ENCODE results near the gene VWA8. TPM values are rescaled to one million over a fixed set of nuclear protein-coding genes. Genes with fewer than 3 reads are reported as not detected.
A peak's percentile ranks its signal among the peaks of the same experiment; 100 is the strongest.
"Not testable (repeated sequence)": the region's sequence is repeated elsewhere in the genome, so short reads cannot be mapped to it uniquely, and the experiment has no call there.

VWA8 gene
- total and polyA plus RNA-seq, 9 donors: 6.5 to 16.0 (median 9.3) TPM

DNA sequence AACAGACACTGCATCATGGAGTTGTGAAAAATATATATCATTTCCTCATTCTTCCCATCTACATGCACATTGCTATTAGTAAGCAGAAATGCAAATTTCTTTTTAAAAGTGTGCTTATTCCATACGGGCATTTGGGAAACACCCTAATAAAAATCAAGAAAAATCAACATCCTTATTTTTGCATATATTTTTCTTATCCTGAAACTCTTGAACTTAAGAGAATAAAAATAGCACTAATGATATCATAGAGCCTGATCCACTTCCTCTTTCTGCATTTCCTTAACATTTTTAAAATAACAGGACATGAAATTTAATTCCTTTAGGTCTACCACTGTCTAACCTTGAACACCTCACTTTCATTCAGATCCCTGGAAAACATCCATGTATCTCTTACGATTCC is 123.3 kb downstream of the VWA8 start:
- no peaks in the 10 kb centered on the region for H3K36me3 ChIP-seq (ENCODE audit: control insufficient read depth, insufficient read depth, low read length)
- no peaks in the 10 kb centered on the region for H3K27me3 ChIP-seq (ENCODE audit: control insufficient read depth, insufficient read depth, low read length)
- H3K4me1 ChIP-seq (ENCODE audit: control insufficient read depth, insufficient read depth, low read length): no peaks in the 10 kb centered on the region
- no peak overlapping the region for H3K4me3 ChIP-seq (ENCODE audit: low read length)
- peak; percentile 42 for DNase-seq
- no peaks in the 10 kb centered on the region for H3K9me3 ChIP-seq (replicated peaks; ENCODE audit: control insufficient read depth, low read depth, low read length)
- H3K27ac ChIP-seq (ENCODE audit: low read length): peak overlapping the region; percentile 15
- no CpG with 5 or more reads among the region's 2 CpGs for WGBS (ENCODE audit: insufficient coverage)

DNA sequence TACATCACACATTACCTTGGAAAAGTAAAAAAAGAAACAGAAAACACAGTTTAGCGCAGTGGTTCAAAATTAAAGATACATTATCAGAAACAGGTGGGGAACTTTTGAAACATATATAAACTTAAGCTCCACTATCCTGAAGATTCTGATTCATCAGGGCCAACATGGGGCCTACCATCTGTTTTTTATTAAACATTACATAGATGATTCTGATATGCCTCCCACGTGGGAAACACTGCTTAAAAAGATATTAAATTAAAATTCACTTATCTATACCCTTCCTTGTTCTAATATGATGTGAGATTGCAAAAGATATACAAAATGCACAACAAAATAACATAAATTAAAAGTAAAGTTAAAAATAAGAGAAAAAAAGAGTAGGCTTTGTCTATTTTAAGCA is 125.0 kb downstream of the VWA8 start:
- peak; percentile 31 for DNase-seq
- WGBS (ENCODE audit: insufficient coverage): no CpG with 5 or more reads among the region's 2 CpGs
- Histone ChIP-seq H3K9me3 (replicated peaks; ENCODE audit: control insufficient read depth, low read depth, low read length) (no peaks in the 10 kb centered on the region), H3K36me3 (ENCODE audit: control insufficient read depth, insufficient read depth, low read length) (no peaks in the 10 kb centered on the region), H3K27ac (ENCODE audit: low read length) (no peak overlapping the region), H3K4me1 (ENCODE audit: control insufficient read depth, insufficient read depth, low read length) (no peaks in the 10 kb centered on the region), H3K27me3 (ENCODE audit: control insufficient read depth, insufficient read depth, low read length) (no peaks in the 10 kb centered on the region), H3K4me3 (ENCODE audit: low read length) (no peak overlapping the region)

DNA sequence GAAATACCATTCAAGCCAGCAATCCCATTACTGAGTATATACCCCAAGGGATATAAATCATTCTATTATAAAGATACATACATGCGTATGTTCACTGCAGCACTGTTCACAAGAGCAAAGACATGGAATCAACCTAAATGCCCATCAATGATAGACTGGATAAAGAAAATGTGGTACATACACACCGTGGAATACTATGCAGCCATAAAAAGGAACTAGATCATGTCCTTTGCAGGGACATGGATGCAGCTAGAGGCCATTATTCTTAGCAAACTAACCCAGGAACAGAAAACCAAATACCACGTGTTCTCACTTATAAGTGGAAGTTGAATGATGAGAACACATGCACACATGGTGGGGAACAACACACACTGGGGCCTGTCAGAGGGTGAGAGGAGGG is 126.2 kb downstream of the VWA8 start:
- not testable (repeated sequence) for H3K36me3 ChIP-seq (ENCODE audit: control insufficient read depth, insufficient read depth, low read length); DNase-seq; H3K27me3 ChIP-seq (ENCODE audit: control insufficient read depth, insufficient read depth, low read length); H3K9me3 ChIP-seq (replicated peaks; ENCODE audit: control insufficient read depth, low read depth, low read length); H3K4me3 ChIP-seq (ENCODE audit: low read length); H3K27ac ChIP-seq (ENCODE audit: low read length); H3K4me1 ChIP-seq (ENCODE audit: control insufficient read depth, insufficient read depth, low read length)
- WGBS (ENCODE audit: insufficient coverage): 83% methylated on average over 1 of the region's 3 CpGs

DNA sequence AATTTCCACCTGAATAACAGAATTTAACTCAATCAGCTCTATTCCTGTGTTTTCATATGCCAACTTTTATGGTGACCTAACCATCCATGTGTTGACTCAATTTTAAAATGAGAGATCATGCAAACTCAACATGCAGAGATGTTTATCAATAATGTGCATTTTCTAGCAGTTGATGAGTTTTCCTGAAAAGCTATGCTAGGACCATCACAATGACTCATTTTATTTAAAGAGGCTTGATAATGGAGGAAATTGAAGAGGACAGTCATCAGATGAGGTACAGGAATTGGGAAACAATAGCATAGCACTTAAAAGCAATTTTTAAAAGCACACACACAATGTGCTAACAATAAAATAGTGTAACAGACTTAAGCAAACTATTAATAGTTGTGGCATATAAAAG is 127.1 kb downstream of the VWA8 start:
- Histone ChIP-seq H3K9me3 (replicated peaks; ENCODE audit: control insufficient read depth, low read depth, low read length) (no peaks in the 10 kb centered on the region), H3K4me1 (ENCODE audit: control insufficient read depth, insufficient read depth, low read length) (no peaks in the 10 kb centered on the region), H3K27ac (ENCODE audit: low read length) (peak overlapping the region; percentile 29), H3K4me3 (ENCODE audit: low read length) (no peak overlapping the region), H3K27me3 (ENCODE audit: control insufficient read depth, insufficient read depth, low read length) (no peaks in the 10 kb centered on the region), H3K36me3 (ENCODE audit: control insufficient read depth, insufficient read depth, low read length) (no peaks in the 10 kb centered on the region)
- peak; percentile 11 for DNase-seq

DNA sequence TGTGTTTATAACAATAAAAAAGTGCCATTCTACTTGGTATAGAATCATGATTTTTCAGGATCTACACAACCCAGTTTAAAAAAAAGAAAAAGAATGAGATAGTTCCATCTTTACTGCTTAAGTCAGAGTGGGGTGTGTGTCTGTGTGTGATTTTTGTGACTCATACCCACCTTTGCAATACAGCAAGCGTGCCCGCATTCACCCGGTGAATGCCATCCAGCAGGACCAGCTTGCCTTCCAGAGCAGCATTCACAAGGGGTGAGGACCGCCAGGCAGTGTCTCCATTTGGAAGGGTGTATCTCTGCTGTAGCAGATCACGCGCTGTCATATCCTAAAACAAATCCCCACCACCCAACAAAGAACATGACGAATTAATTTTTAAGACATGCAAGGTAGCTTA is 127.7 kb downstream of the VWA8 start:
- H3K4me3 ChIP-seq (ENCODE audit: low read length): no peak overlapping the region
- H3K4me1 ChIP-seq (ENCODE audit: control insufficient read depth, insufficient read depth, low read length): no peaks in the 10 kb centered on the region
- H3K36me3 ChIP-seq (ENCODE audit: control insufficient read depth, insufficient read depth, low read length): no peaks in the 10 kb centered on the region
- peak overlapping the region; percentile 29 for H3K27ac ChIP-seq (ENCODE audit: low read length)
- no peak for DNase-seq
- H3K27me3 ChIP-seq (ENCODE audit: control insufficient read depth, insufficient read depth, low read length): no peaks in the 10 kb centered on the region
- WGBS (ENCODE audit: insufficient coverage): 100% methylated on average over 1 of the region's 7 CpGs
- no peaks in the 10 kb centered on the region for H3K9me3 ChIP-seq (replicated peaks; ENCODE audit: control insufficient read depth, low read depth, low read length)

DNA sequence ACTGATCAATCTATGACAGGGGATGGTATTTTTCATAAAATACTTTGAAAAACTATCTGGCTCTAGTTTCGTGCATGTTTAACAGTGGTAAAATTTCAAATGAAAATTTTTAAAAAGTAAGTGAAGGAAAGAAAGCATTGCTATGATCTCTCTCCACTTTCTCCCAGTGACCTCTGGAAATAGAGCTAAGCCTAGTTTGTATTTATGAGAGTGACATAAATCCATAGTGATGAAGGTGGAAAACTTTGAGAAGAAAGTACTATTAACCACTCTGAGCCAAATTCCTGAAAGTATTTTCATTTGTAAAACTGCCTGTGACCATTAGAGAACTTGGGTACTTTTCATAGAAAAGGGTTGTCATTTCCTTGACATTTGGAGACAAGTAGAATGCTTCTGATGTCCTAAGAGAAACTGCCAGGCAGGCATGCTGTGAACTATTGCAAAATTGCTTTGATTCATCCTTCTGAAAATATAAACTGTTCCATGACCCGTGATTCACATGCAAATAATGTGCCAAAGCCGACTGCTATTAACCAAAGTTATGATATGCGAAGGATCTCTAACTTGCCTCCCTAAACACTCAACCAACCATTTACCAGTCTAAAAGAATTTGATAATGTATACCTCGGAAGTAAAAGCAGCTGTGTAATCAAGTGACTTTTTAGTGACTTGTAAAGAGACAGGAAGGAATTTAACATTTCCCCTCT is 133.2 kb downstream of the VWA8 start:
- no CpG with 5 or more reads among the region's 5 CpGs for WGBS (ENCODE audit: insufficient coverage)
- H3K4me1 ChIP-seq (ENCODE audit: control insufficient read depth, insufficient read depth, low read length): no peaks in the 10 kb centered on the region
- no peaks in the 10 kb centered on the region for H3K36me3 ChIP-seq (ENCODE audit: control insufficient read depth, insufficient read depth, low read length)
- H3K4me3 ChIP-seq (ENCODE audit: low read length): no peak overlapping the region
- H3K9me3 ChIP-seq (replicated peaks; ENCODE audit: control insufficient read depth, low read depth, low read length): no peaks in the 10 kb centered on the region
- H3K27me3 ChIP-seq (ENCODE audit: control insufficient read depth, insufficient read depth, low read length): no peaks in the 10 kb centered on the region
- DNase-seq: peak; percentile 34
- peak overlapping the region; percentile 32 for H3K27ac ChIP-seq (ENCODE audit: low read length)

DNA sequence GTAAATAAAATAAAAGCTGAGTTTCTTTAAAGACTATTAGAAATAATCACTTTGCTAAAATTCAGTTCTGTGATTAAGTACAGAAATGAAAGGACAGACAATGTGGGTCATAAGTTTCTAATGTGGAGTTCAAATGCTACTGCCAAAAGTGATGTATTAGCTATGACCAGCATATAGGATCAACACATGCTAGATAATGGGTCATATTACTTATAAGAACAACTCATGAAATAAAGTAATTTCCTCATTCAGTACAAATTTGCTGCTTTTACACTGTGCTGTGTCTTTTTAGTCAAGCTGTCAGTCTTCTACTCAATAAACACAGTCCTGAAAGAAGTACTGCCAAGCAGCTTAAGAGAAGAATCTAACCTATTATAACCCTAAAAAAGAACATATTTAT is 135.2 kb downstream of the VWA8 start:
- Histone ChIP-seq H3K4me1 (ENCODE audit: control insufficient read depth, insufficient read depth, low read length) (no peaks in the 10 kb centered on the region), H3K4me3 (ENCODE audit: low read length) (no peak overlapping the region), H3K9me3 (replicated peaks; ENCODE audit: control insufficient read depth, low read depth, low read length) (no peaks in the 10 kb centered on the region), H3K36me3 (ENCODE audit: control insufficient read depth, insufficient read depth, low read length) (no peaks in the 10 kb centered on the region), H3K27ac (ENCODE audit: low read length) (no peak overlapping the region), H3K27me3 (ENCODE audit: control insufficient read depth, insufficient read depth, low read length) (no peaks in the 10 kb centered on the region)
- DNase-seq: no peak

DNA sequence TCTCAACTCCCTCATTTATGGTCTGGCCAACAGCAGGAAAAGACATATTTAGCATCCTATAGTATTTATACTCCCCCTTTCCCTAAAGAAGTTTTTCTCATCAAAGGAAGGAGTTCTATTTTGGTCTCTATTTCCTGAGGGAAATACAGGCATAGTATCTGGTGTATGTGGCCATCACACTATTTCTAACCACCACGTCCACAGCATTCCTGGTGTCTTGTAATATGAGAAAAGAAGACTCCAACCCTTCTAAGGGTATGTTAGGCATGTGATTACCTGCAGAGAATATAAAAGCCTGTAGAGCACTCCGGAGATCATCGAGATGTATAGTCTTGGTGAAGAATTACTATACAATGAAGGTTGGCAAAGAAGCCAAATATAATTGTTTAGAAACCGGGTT is 137.4 kb downstream of the VWA8 start:
- 72% methylated on average over 3 of the region's 4 CpGs for WGBS (ENCODE audit: insufficient coverage)
- peak; percentile 36 for DNase-seq
- no peaks in the 10 kb centered on the region for H3K36me3 ChIP-seq (ENCODE audit: control insufficient read depth, insufficient read depth, low read length)
- H3K4me1 ChIP-seq (ENCODE audit: control insufficient read depth, insufficient read depth, low read length): no peaks in the 10 kb centered on the region
- H3K27me3 ChIP-seq (ENCODE audit: control insufficient read depth, insufficient read depth, low read length): no peaks in the 10 kb centered on the region
- H3K27ac ChIP-seq (ENCODE audit: low read length): no peak overlapping the region
- H3K9me3 ChIP-seq (replicated peaks; ENCODE audit: control insufficient read depth, low read depth, low read length): no peaks in the 10 kb centered on the region
- no peak overlapping the region for H3K4me3 ChIP-seq (ENCODE audit: low read length)

DNA sequence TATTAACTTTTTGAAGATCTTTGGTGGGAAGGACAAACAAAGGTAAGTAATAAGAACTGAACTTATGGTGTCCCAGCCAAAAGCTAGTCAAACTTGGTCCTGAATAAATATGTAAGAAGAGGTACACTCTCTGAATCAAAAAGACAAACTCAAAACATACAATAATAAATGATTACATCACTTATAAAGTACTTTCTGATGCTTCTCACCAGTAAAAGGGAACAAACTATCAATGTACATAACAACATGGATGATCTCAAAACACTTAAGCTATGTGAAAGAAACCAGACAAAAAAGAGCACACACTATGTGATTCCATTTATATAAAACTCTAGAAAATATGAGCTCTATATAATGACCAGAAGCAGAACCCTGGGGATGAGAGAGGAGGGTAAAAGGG is 138.3 kb downstream of the VWA8 start:
- Histone ChIP-seq H3K27me3 (ENCODE audit: control insufficient read depth, insufficient read depth, low read length) (no peaks in the 10 kb centered on the region), H3K4me1 (ENCODE audit: control insufficient read depth, insufficient read depth, low read length) (no peaks in the 10 kb centered on the region), H3K9me3 (replicated peaks; ENCODE audit: control insufficient read depth, low read depth, low read length) (no peaks in the 10 kb centered on the region), H3K4me3 (ENCODE audit: low read length) (no peak overlapping the region), H3K36me3 (ENCODE audit: control insufficient read depth, insufficient read depth, low read length) (no peaks in the 10 kb centered on the region), H3K27ac (ENCODE audit: low read length) (no peak overlapping the region)
- no peak for DNase-seq

DNA sequence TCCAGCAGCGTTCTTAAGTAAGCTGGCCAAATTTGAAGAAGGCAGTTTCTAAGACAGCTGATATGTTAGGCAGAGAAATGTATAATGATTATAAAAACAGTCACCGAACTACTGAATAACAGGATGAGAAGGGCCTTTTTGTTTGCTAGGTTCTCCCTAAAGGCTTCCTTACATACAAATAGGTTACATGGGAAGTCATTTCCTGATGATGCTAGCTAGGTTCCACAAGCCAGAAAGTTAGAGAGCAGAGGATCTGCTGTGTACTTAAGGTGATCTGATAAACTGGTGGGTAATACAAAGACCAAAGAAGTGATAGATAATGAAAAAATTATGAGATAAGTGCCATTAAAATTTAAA is 139.7 kb downstream of the VWA8 start:
- peak; percentile 41 for DNase-seq
- Histone ChIP-seq H3K4me1 (ENCODE audit: control insufficient read depth, insufficient read depth, low read length) (no peaks in the 10 kb centered on the region), H3K27ac (ENCODE audit: low read length) (no peak overlapping the region), H3K4me3 (ENCODE audit: low read length) (no peak overlapping the region), H3K27me3 (ENCODE audit: control insufficient read depth, insufficient read depth, low read length) (no peaks in the 10 kb centered on the region), H3K36me3 (ENCODE audit: control insufficient read depth, insufficient read depth, low read length) (no peaks in the 10 kb centered on the region), H3K9me3 (replicated peaks; ENCODE audit: control insufficient read depth, low read depth, low read length) (no peaks in the 10 kb centered on the region)
- WGBS (ENCODE audit: insufficient coverage): 60% methylated on average over 1 of the region's 2 CpGs

DNA sequence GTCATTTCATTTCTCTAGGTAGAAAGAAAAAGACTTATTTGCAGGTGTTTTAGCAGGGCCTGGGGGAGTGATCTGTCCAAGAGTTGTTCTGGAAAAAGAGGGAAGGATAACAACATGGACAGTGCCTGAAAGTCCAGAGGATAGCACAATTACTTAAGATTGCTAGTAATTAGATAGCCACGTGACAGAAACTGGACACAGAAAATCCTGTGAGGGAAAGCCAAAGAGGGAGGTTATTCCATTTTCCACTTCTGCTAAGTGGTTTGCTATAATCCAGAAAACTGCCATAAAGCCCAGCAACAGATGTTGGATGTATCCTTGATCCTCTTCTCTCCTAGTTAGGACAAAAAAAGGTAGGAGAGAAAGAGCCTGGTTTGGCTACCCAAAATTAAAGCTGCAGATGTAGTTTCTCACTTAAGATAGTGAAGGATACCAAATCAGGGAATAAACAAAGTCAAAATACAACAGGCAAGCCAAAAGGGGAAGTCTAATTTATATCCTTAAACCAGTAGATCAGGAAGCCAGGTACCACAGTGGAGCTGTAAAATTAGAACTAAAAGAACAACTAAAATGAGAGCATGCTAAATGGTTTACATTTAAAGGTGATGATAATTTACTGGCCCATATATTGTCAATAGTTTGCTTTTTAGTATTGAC is 140.2 kb downstream of the VWA8 start:
- no CpG with 5 or more reads among the region's 1 CpG for WGBS (ENCODE audit: insufficient coverage)
- Histone ChIP-seq H3K9me3 (replicated peaks; ENCODE audit: control insufficient read depth, low read depth, low read length) (no peaks in the 10 kb centered on the region), H3K27ac (ENCODE audit: low read length) (peak overlapping the region; percentile 8), H3K4me3 (ENCODE audit: low read length) (no peak overlapping the region), H3K27me3 (ENCODE audit: control insufficient read depth, insufficient read depth, low read length) (no peaks in the 10 kb centered on the region), H3K36me3 (ENCODE audit: control insufficient read depth, insufficient read depth, low read length) (no peaks in the 10 kb centered on the region), H3K4me1 (ENCODE audit: control insufficient read depth, insufficient read depth, low read length) (no peaks in the 10 kb centered on the region)
- DNase-seq: peak; percentile 55
